HG02973 (cell line): ENCODE results near the gene CHRDL2.

ENCODE experiments used
- ATAC-seq: cut with Tn5 transposase; IDR thresholded peaks from one replicate; pipeline ENCODE4 v1.9.1; 2021; ENCODE audit warnings: moderate library complexity; ENCODE audit not compliant: unreplicated experiment

CHRDL2 gene

GRCh38 chr11:74689666-74690065 lies 41.6 kb downstream of the CHRDL2 start:
- no peak for ATAC-seq

- ATAC-seq: no peak
Measured at GRCh38 chr11:74687237-74688023, 43.8 kb downstream of the CHRDL2 start.

- no peak for ATAC-seq
Measured at GRCh38 chr11:74686792-74687191, 44.4 kb downstream of the CHRDL2 start.

GRCh38 chr11:74685905-74686304 lies 45.3 kb downstream of the CHRDL2 start:
- no peak for ATAC-seq

GRCh38 chr11:74685338-74685737 lies 45.9 kb downstream of the CHRDL2 start:
- no peak for ATAC-seq

GRCh38 chr11:74684661-74685060 lies 46.6 kb downstream of the CHRDL2 start:
- no peak for ATAC-seq

GRCh38 chr11:74683941-74684481 lies 47.2 kb downstream of the CHRDL2 start:
- no peak for ATAC-seq

GRCh38 chr11:74683279-74683871 lies 47.9 kb downstream of the CHRDL2 start:
- no peak for ATAC-seq

GRCh38 chr11:74682731-74683278 lies 48.4 kb downstream of the CHRDL2 start:
- no peak for ATAC-seq

- no peak for ATAC-seq
Measured at GRCh38 chr11:74681686-74682651, 49.3 kb downstream of the CHRDL2 start.

- ATAC-seq: no peak
Measured at GRCh38 chr11:74680703-74681531, 50.3 kb downstream of the CHRDL2 start.

GRCh38 chr11:74680035-74680671 lies 51.1 kb downstream of the CHRDL2 start:
- ATAC-seq: no peak

- no peak for ATAC-seq
Measured at GRCh38 chr11:74679513-74679865, 51.7 kb downstream of the CHRDL2 start.

GRCh38 chr11:74678591-74679512 lies 52.4 kb downstream of the CHRDL2 start:
- no peak for ATAC-seq

- no peak for ATAC-seq
Measured at GRCh38 chr11:74678041-74678440, 53.2 kb downstream of the CHRDL2 start.

GRCh38 chr11:74677131-74677530 lies 54.1 kb downstream of the CHRDL2 start:
- no peak for ATAC-seq

GRCh38 chr11:74676596-74676995 lies 54.6 kb downstream of the CHRDL2 start:
- no peak for ATAC-seq

GRCh38 chr11:74675761-74676160 lies 55.5 kb downstream of the CHRDL2 start:
- no peak for ATAC-seq
